ENCODE data around the gene PPARG.

DNA sequence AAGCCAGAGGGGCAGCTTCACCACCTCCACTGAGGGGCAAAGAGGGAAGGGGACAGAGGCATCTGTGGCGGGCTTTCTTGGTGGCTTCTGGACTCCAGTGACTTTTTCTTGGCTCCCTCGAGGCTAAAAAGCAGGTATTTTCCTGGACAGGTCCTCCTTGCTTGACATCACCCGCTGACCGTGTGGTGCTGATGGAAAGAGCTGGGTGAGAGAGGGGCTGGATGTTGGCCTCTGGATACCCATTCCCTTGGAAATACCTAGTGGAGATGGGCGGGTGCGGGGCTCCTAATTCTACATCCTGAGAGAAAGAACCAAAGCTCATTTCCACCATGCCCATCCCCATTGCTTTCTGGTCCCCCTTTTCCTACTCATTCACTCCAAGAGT lies 148.3 kb downstream of the PPARG start:
- TF ChIP-seq KLF16 (CRISPR knock-in tag; IDR thresholded peaks at IDR 0.05), result no peak
- no peak for TF ChIP-seq NBN (conservative IDR thresholded peaks at IDR 0.05)

Measured in HepG2 (cell line).